SK-N-SH (cell line): ENCODE data around the gene OCEL1. TPM values are rescaled to one million over a fixed set of nuclear protein-coding genes. Genes with fewer than 3 reads are reported as not detected.

ENCODE experiments used
- CTCF ChIA-PET: fragments of 300-600, 350-600 bp; formaldehyde crosslinking; extraction: SDS; loops from one replicate; lab custom pipeline; 2021; lab: Yijun Ruan, JAX
- POLR2A ChIA-PET: fragments of 350-600 bp; sonication (Branson Sonifier 250); formaldehyde crosslinking; extraction: SDS; loops from one replicate; lab custom pipeline; 2020; ENCODE audit warnings: antibody characterized with exemption, inconsistent platforms; lab: Yijun Ruan, JAX
- DNase-seq: peaks from one replicate; pipeline ENCODE4 v3.0.0; 2012
- H2AFZ ChIP-seq: fragments of 200-600 bp; sonication (generic); 2 replicates; pipeline ENCODE4 v1.8.1; 2016; ENCODE audit warnings: antibody characterized with exemption, mild to moderate bottlenecking, low read depth
- H3F3A ChIP-seq: fragments of 200-600 bp; sonication (generic); replicated peaks from 2 replicates; pipeline ENCODE3; 2016; ENCODE audit warnings: antibody characterized with exemption, mild to moderate bottlenecking; ENCODE audit not compliant: insufficient read depth
- H3K27ac ChIP-seq, 2 experiments: fragments of 200-500 bp in 1 of 2; fragments of 200-600 bp in 1 of 2; sonication (Bioruptor generic) in 1 of 2; sonication (generic), shearing (Covaris generic) in 1 of 2; 2 replicates each; pipeline versions ENCODE4 v1.5.1 to v1.6.1; 2014 to 2016; ENCODE audit warnings: low read depth in 2 of 2, inconsistent platforms in 1 of 2, low read length in 1 of 2, mild to moderate bottlenecking in 1 of 2, mixed read lengths in 1 of 2
- H3K27me3 ChIP-seq: fragments of 200-600 bp; sonication (generic), shearing (Covaris generic); 2 replicates; pipeline ENCODE4 v1.6.1; 2016; ENCODE audit warnings: mixed run types; ENCODE audit not compliant: insufficient read depth
- H3K36me3 ChIP-seq, 2 experiments: fragments of 200-500 bp in 1 of 2; fragments of 200-600 bp in 1 of 2; sonication (Bioruptor generic) in 1 of 2; sonication (generic) in 1 of 2; replicated peaks in 1 of 2; 2 replicates each; pipeline versions ENCODE3 to v1.5.1; 2014 to 2016; ENCODE audit warnings: low read length in 1 of 2, mild to moderate bottlenecking in 1 of 2; ENCODE audit not compliant: insufficient read depth in 2 of 2, control insufficient read depth in 1 of 2
- H3K4me1 ChIP-seq, 2 experiments: fragments of 200-500 bp in 1 of 2; fragments of 200-600 bp in 1 of 2; sonication (Bioruptor generic) in 1 of 2; sonication (generic), shearing (Covaris generic) in 1 of 2; 2 replicates each; pipeline versions ENCODE4 v1.5.1 to v1.6.1; 2014 to 2016; ENCODE audit warnings: low read depth in 1 of 2, low read length in 1 of 2, mixed run types in 1 of 2; ENCODE audit not compliant: insufficient read depth in 2 of 2, control insufficient read depth in 1 of 2
- H3K4me2 ChIP-seq: fragments of 200-600 bp; sonication (generic), shearing (Covaris generic); 2 replicates; pipeline ENCODE4 v1.6.1; 2017; ENCODE audit warnings: mixed run types
- H3K4me3 ChIP-seq, 2 experiments: fragments of 200-500 bp in 1 of 2; fragments of 200-600 bp in 1 of 2; sonication (Bioruptor generic) in 1 of 2; sonication (generic), shearing (Covaris generic) in 1 of 2; 2 replicates each; pipeline versions ENCODE4 v1.5.1 to v1.8.1; 2014 to 2016; ENCODE audit warnings: low read depth in 2 of 2, inconsistent platforms in 1 of 2, low read length in 1 of 2, mild to moderate bottlenecking in 1 of 2, mixed read lengths in 1 of 2, moderate library complexity in 1 of 2
- H3K79me2 ChIP-seq: fragments of 200-600 bp; sonication (generic); 2 replicates; pipeline ENCODE4 v1.8.1; 2017; ENCODE audit warnings: mild to moderate bottlenecking; ENCODE audit not compliant: insufficient read depth
- H3K9ac ChIP-seq: fragments of 200-600 bp; sonication (generic); 2 replicates; pipeline ENCODE4 v1.6.1; 2017; ENCODE audit warnings: mixed run types
- H3K9me2 ChIP-seq: fragments of 200-600 bp; sonication (generic); 2 replicates; pipeline ENCODE4 v1.6.1; 2017; ENCODE audit warnings: mixed run types
- H3K9me3 ChIP-seq: fragments of 200-600 bp; sonication (generic); 2 replicates; pipeline ENCODE4 v1.6.1; 2017; ENCODE audit warnings: mixed run types, mild to moderate bottlenecking, moderate library complexity
- H4K20me1 ChIP-seq: fragments of 200-600 bp; sonication (generic); 2 replicates; pipeline ENCODE4 v1.6.1; 2017; ENCODE audit warnings: mild to moderate bottlenecking, mixed run types; ENCODE audit not compliant: insufficient read depth
- EP300 ChIP-seq, 2 experiments: IDR thresholded peaks; 2 replicates each; pipeline versions ENCODE4 v1.4.0 to v1.6.1; 2012; ENCODE audit warnings: borderline replicate concordance in 1 of 2, low read depth in 1 of 2, low read length in 1 of 2
- FOSL2 ChIP-seq: IDR thresholded peaks from 2 replicates; pipeline ENCODE4 v1.4.0; 2012; ENCODE audit warnings: low read depth, mild to moderate bottlenecking, moderate library complexity, borderline replicate concordance
- MXI1 ChIP-seq: IDR thresholded peaks from 2 replicates; pipeline ENCODE4 v1.6.1; 2012; ENCODE audit warnings: mild to moderate bottlenecking, low read depth, low read length, improper control_type of control experiment
- RAD21 ChIP-seq: IDR thresholded peaks from 2 replicates; pipeline ENCODE4 v1.6.1; 2012; ENCODE audit warnings: mild to moderate bottlenecking, low read length
- RFX5 ChIP-seq: IDR thresholded peaks from 2 replicates; pipeline ENCODE4 v1.6.1; 2012; ENCODE audit warnings: mild to moderate bottlenecking, improper control_type of control experiment, low read length
- SIN3A ChIP-seq: IDR thresholded peaks from 2 replicates; pipeline ENCODE4 v1.6.1; 2012; ENCODE audit warnings: low read depth, mild to moderate bottlenecking, low read length, moderate library complexity, borderline replicate concordance
- SMC3 ChIP-seq: IDR thresholded peaks from 2 replicates; pipeline ENCODE4 v1.6.1; 2012; ENCODE audit warnings: low read depth, low read length, improper control_type of control experiment
- TAF1 ChIP-seq: IDR thresholded peaks from 2 replicates; pipeline ENCODE4 v1.6.1; 2012; ENCODE audit warnings: low read depth, mild to moderate bottlenecking, low read length, moderate library complexity, borderline replicate concordance
- YY1 ChIP-seq: IDR thresholded peaks from 2 replicates; pipeline ENCODE4 v1.4.0; 2012; ENCODE audit warnings: low read depth, mild to moderate bottlenecking
- WGBS: methylation state at CpG from one replicate; pipeline ENCODE4 v1.1.6; 2017; ENCODE audit warnings: low lambda C conversion rate; 5-methylcytosine and 5-hydroxymethylcytosine counted together
- polyA plus RNA-seq, 3 experiments: library from polyadenylated mRNA; depleted of rRNA; stranded (reverse); fragments of >200 nt; gene quantifications; 2 replicates each; pipeline ENCODE4 v1.2.3, GENCODE V29; 2012
- TF ChIP-seq, protein P1 (sequence below): fragments of 200-600 bp; sonication (generic); IDR thresholded peaks from 2 replicates; pipeline ENCODE4 v1.6.1; 2017; ENCODE audit warnings: antibody characterized with exemption, mild to moderate bottlenecking, moderate library complexity
- TF ChIP-seq, protein P2 (sequence below): IDR thresholded peaks from 2 replicates; pipeline ENCODE4 v1.4.0; 2012; ENCODE audit warnings: low read depth

Gene OCEL1
- polyA plus RNA-seq, 1 of the 3 experiments (the other 2 are of a cell fraction): 9.8 TPM

DNA sequence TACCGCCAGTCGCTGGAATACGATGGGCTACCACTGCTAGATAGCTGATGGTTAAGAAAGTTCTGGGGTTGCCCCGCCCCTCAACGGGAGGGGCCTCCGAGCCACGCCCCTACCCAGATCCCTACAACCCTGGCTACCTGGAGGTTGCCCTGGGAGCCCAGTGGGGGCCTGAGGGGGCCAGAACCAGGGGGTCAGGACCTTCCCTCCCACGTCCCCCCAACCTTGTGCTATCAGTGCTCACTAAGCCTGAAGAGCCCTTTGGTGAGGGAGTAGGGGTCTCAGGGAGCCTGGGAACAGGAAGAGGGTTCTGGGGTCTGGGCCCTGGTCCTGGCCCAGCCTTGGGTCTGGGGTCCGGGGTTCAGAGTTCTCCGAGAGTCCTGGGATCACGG is 8.9 kb downstream of the OCEL1 start (continued):
- no peak for TF ChIP-seq MXI1

DNA sequence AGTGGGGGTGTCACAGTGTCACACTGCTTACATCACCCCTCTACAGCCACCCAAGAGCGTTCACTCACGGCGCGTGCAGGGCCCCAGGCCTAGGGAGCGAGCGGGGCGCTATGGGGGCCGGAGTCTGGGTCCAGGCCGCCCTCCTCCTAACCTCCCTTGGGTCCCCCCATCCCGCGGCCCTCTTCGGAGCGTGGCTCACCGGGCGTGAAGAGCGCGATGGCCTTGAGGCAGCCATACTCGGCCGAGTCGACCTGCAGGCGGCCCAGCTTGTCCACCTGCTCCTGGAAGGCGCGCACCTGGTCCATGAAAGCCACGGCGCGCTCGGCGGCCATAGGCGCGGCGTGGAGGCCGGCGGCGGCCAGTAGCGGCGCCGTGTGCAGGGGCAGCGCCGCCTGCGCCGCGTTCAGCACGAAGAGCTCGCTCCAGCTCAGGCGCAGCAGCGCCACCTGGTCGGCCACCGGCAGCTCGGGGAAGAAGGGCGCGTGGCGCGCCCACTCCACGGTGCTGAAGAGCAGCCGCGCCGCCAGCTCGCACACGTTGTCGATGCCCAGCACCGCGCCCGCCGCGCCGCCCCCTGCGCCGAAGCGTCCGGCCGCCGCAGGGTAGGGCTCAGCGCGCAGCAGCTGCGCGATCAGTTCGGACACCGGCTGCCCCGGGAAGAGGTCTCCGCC is 9.4 kb downstream of the OCEL1 start:
- H3K4me3 ChIP-seq: peak overlapping the region; percentile 53 to 70
- H3K4me1 ChIP-seq: peaks cover 13 to 22% of the 10 kb centered on the region in 2 experiments; a peak in 3 of 4 replicates
- peaks cover 62% of the 10 kb centered on the region for H3K79me2 ChIP-seq
- H4K20me1 ChIP-seq: peaks cover 17% of the 10 kb centered on the region
- H2AFZ ChIP-seq: no peak overlapping the region
- H3K9me2 ChIP-seq: no peaks in the 10 kb centered on the region
- DNase-seq: peak; percentile 71
- peaks cover 21% of the 10 kb centered on the region for H3F3A ChIP-seq
- H3K4me2 ChIP-seq: peak overlapping the region; percentile 97
- peak overlapping the region; percentile 34; the same call in 1 of the 2 replicates for H3K9ac ChIP-seq
- H3K27me3 ChIP-seq: no peaks in the 10 kb centered on the region
- no peaks in the 10 kb centered on the region for H3K9me3 ChIP-seq
- peaks cover 13 to 19% of the 10 kb centered on the region in 2 experiments for H3K36me3 ChIP-seq
- TF ChIP-seq RFX5 (no peak), TAF1 (peak; percentile 5; the same call in 1 of the 2 replicates), MXI1 (peak; percentile 91), SMC3 (peak; percentile 37), YY1 (0 out of 2 replicates have a peak, but pooled peaks have one; percentile 55), SIN3A (peak; percentile 63; the same call in 1 of the 2 replicates), EP300 (IDR thresholded peaks at IDR 0.05; ENCODE audit: borderline replicate concordance in 1 of 2, low read depth in 1 of 2, low read length in 1 of 2) (no peak), RAD21 (peak; percentile 56), FOSL2 (no peak)
- TF ChIP-seq, protein P1, sequence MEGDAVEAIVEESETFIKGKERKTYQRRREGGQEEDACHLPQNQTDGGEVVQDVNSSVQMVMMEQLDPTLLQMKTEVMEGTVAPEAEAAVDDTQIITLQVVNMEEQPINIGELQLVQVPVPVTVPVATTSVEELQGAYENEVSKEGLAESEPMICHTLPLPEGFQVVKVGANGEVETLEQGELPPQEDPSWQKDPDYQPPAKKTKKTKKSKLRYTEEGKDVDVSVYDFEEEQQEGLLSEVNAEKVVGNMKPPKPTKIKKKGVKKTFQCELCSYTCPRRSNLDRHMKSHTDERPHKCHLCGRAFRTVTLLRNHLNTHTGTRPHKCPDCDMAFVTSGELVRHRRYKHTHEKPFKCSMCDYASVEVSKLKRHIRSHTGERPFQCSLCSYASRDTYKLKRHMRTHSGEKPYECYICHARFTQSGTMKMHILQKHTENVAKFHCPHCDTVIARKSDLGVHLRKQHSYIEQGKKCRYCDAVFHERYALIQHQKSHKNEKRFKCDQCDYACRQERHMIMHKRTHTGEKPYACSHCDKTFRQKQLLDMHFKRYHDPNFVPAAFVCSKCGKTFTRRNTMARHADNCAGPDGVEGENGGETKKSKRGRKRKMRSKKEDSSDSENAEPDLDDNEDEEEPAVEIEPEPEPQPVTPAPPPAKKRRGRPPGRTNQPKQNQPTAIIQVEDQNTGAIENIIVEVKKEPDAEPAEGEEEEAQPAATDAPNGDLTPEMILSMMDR: peak; percentile 49
- TF ChIP-seq, protein P2, sequence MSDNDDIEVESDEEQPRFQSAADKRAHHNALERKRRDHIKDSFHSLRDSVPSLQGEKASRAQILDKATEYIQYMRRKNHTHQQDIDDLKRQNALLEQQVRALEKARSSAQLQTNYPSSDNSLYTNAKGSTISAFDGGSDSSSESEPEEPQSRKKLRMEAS: peak; percentile 63
- WGBS: 0% methylated on average over 8 of the region's 80 CpGs
- H3K27ac ChIP-seq: peak overlapping the region; percentile 39 to 83
- CTCF ChIA-PET: interaction anchor here (0.7 to 4.4 kb wide), 8 partner anchors 9 to 164 kb away, joined by 3 to 29 read pairs (median 4); partner anchors contain the start of genes ANKLE1, OCEL1 and USE1
- POLR2A ChIA-PET: interaction anchor here (0.8 to 2.4 kb wide), 3 partner anchors 9 to 20 kb away, joined by 5 to 12 read pairs (median 12); partner anchors contain the start of genes OCEL1 and USE1
